ENCODE results near the gene PALM3.
"Not testable (repeated sequence)": the region's sequence is repeated elsewhere in the genome, so short reads cannot be mapped to it uniquely, and the experiment has no call there.

PALM3 gene

GRCh38 chr19:14059652-14060155 is 2.2 kb downstream of the PALM3 start:
- DNase-seq (ENCODE audit: low spot score) = no peak

- DNase-seq (ENCODE audit: low spot score) = peak; percentile 70
These were observed 2.8 kb downstream of the PALM3 start for GRCh38 chr19:14059093-14059480.

DNA sequence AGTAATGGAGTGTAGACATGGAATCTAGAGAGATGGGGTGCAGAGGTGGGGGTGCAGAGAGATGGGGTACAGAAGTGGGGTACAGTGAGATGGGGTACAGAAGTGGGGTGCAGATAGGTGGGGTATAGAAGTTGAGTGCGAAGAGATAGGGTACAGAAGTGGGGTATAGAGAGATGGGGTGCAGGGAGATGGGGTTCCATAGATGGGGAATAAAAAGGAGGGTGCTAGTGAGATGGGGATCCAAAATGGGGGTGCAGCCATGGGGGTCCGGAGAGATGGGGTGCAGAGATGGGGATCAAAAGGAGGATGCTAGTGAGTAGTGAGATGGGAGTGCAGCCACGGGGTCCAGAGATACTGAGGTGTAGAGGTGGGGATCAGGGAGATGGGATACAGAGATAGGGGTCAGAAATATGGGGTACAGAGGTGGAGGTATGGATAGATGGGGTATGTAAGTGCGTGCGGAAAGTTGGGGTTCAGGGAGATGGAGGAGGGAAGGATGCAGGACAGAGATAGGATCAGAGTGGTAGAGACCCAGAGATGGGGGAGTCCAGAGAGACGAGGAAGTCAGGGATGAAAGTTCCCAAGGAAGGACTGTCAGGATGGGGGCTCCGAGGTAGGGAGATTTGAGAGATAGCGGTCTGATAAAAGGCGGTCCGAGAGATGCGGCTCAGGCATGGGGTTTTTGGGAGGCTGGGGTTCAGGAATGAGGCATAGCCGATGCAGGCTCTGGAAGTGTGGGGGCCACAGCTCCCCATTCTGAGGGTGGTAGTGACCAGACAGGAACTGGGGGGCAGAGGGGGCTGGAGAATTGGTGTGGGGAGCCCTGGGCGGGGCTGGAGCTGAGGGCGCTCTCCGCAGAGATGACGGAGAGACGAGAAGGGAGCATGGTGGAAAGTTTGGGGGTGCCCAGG is 3.4 kb downstream of the PALM3 start:
- DNase-seq (ENCODE audit: low spot score) = no peak

DNA sequence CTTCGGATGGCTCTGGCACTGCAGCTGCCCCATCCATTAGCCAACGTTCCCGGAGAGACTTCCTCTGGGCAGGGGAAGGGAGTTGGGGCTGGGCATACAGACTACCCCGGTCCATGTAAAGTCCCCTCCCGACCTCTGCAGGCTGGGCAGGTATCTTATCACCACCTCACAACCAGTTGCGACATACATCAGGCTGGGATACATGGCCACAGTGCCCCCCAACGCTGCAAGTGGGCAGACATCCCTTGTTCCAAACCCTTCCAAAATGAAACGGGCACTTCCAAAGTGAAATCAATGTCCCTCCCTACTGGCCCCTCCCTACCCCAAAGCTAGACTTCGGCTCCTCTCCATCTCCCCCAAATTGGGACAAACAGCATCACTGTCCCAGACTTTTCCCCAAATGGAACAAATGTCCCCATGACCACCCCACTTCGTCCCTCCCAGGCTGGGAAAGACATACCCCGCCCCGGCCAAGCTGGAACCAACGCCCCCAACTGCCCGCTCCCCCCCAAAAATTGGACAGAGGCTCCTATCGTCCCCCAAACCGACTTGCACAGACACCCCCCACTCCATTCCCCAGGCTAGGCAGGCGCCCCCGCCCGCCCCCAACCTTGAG is 5.0 kb downstream of the PALM3 start:
- no peak for DNase-seq (ENCODE audit: low spot score)

- DNase-seq (ENCODE audit: low spot score) = no peak
These were observed 5.7 kb downstream of the PALM3 start for GRCh38 chr19:14056069-14056666.

GRCh38 chr19:14055396-14055795 is 6.5 kb downstream of the PALM3 start:
- DNase-seq (ENCODE audit: low spot score) = no peak

DNA sequence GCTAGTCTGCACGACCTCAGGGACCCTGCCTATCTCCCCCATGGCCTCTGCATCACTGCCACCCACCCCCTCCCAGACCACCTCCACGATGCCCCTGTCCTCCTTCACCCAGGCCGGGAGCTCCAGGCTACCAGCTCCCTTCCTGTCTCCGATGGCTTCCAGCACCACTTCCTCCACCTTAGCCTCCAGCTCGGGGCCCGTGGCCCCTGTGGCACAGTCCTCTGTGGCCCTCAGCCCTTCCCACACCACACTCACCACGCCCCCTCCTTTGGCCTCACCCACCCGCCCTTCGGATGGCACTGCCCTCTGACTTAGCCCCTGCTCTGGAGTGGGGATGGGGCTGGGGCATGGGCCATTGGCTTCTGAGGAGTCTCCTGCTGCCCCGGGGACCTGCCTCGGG is 7.2 kb downstream of the PALM3 start:
- DNase-seq (ENCODE audit: low spot score) = no peak

DNA sequence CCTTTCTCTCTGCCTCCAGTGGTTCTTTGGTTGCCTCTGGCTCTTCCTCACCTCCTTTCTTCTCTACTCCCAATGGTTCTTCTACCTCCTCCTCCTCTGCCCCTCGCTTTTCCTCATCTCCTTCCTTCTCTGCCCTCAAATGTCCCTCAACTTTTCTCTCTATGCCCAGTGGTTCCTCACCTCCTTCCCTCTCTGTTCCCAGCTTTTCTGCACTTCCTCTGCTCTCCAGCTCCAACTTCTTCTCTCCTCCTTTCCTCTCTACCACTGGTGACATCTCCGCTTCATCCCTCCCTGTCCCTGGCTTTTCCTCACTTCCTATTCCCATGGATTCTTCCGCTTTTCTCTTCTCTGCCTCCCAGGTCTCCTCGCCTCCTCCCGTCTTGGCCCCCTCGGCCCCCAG is 7.8 kb downstream of the PALM3 start:
- no peak for DNase-seq (ENCODE audit: low spot score)

DNA sequence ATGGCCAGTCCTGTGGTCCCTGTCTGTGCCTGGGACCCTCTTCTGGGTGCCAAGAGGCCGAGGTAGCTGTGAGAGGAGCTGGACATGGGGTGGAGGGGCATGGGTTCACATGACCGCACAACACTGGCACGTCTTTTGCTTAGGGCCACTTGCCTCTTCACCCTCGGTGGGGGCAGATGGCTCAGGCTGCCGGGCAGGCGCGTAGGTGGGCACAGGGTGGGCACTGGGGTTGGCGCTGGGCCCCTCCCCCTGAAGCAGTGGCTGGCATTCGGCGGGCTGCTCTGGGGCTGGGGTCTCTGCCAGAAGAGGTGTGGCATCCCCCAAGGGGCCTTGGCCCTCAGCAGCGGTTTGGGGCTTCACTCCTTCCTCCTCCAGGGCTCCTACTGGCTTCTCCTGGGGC is 8.4 kb downstream of the PALM3 start:
- no peak for DNase-seq (ENCODE audit: low spot score)

DNA sequence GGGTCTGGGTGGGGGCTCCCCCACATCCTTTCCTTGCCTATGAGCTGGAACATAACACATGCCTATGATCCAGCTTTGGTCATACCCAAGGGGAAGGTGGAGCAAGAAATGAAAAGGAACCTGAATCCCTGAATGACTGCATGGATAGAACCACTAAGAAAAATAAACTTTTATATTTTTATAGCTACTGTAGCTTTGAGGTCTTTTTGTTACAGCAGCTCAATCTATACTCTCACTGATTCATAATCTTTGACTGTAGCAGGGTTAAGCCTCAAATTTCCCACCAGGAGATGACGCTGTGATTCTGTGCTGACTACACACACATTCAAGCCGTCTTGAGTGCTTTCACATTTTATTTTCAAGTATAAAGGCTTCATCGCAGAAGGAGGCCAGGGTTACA is 8.8 kb downstream of the PALM3 start:
- DNase-seq (ENCODE audit: low spot score) = no peak

DNA sequence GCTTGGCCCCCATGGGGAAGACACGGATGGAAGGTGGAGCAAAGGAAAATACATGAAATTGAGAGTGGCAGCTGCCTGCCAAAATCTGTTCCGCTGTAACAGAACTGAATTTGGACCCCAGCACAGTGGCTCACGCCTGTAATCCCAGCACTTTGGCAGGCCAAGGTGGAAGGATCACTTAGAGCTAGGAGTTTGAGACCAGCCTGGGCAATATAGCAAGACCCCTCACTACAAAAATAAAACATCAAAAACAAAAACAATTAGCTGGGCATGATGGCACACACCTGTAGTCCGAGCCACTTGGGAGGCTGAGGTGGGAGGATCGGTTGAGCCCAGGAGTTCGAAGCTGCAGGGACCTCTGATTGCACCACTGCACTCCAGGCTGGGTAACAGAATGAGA is 9.4 kb downstream of the PALM3 start:
- no peak for DNase-seq (ENCODE audit: low spot score)

DNA sequence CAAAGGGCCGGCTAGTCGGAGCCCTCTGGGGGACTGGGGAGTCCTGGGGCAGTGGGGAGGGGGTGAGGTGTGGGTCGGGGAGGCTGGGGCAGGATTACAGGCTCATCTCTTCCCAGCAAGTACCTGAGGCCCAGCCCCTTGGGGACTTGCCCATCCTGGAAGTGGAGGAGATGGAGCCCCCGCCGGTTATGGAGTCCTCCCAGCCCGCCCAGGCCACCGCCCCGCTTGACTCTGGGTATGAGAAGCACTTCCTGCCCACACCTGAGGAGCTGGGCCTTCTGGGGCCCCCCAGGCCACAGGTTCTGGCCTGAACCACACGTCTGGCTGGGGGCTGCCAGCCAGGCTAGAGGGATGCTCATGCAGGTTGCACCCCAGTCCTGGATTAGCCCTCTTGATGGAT is 9.9 kb downstream of the PALM3 start:
- no peak for DNase-seq (ENCODE audit: low spot score)

GRCh38 chr19:14050961-14051360 is 10.9 kb downstream of the PALM3 start:
- DNase-seq (ENCODE audit: low spot score) = not testable (repeated sequence)

- DNase-seq (ENCODE audit: low spot score) = no peak
These were observed 11.4 kb downstream of the PALM3 start for GRCh38 chr19:14050512-14050911.

DNA sequence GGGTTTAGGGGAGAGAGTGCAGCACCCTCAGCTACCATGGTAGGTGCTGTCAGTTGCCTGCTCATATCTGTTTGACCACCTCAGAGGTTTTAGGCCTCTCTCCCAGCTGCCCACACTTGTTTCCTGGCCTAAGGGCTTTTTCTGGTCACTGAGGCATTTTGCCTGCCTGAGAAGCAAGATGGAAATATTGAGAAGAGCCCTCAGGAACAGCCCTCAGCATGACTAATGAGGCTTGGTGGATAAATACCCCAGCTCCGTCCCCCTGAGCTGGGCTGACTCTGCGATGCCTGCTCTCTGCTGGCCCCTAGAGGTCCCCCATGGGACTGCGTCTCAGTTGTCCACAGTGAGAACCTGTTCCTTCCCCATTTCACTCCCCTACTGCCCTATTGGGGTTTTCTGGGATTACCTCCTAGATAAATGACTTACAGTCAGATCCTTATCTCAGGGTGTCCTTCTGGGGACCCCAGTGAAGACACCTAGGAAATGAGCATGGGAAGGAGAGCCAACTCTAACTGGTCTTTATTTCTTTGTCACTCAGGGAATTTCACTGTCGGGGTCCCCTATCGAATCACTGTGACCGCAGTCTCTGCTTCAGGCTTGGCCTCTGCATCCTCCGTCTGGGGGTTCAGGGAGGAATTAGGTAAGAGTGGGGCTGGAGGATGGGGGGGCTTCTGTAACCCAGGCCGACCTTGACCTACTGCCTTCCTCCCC is 13.3 kb downstream of the PALM3 start:
- peak; percentile 88 for DNase-seq (ENCODE audit: low spot score)

- not testable (repeated sequence) for DNase-seq (ENCODE audit: low spot score)
These were observed 14.0 kb downstream of the PALM3 start for GRCh38 chr19:14047866-14048265.

DNA sequence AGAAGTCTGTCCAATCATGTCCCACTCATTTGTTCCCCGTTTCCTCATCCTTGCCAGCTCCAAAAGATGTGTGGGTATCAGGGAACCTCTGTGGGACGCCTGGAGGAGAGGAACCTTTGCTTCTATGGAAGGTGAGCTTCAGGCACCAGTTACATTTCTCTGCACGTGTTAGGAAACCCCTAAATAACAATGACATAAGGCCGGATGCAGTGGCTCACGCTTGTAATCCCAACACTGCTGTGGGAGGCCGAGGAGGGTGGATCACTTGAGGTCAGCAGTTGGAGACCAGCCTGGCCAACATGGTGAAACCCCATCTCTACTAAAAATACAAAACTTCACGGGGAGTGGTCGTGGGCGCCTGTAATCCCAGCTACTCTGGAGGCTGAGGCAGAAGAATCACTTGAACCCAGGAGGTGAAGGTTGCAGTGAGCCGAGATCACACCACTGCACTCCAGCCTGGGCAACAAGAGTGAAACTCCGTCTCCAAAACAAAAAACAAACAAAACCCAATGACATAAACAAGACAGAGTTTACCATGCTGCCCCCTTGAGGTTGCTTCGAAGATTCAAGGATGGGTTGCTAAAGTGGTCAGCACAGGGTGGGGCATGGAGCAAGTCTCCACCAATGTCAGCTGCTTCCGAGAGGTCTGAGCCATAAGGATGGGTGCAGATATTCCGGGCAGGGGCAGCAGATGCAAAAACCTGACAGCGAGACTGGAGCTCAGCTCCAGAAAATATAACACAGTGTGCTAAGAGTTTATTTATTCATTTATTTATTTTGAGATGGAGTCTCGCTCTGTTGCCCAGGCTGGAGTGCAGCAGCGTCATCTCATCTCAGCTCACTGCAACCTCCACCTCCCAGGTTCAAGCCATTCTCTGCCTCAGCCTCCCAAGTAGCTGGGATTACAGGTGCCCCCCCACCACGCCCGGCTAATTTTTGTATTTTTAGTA is 18.9 kb downstream of the PALM3 start:
- DNase-seq (ENCODE audit: low spot score) = peak; percentile 78

DNA sequence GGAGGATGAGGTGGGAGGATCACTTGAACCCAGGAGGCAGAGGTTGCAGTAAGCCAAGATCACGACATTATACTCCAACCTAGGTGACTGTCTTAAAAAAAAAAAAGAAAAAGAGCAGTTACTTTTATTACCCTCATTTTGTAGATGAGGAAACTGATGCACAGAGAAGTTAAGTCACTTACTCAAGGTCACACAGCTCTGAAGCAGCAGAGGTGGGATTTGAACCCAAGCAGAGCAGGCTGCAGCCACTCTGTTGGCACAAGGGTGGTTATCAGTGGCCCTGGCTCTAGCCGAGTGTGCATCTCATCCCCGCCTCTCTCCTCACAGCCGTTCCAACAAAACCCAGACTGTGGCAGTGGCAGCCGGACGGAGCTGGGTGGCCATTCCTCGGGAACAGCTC is 22.7 kb downstream of the PALM3 start:
- DNase-seq (ENCODE audit: low spot score) = no peak

- no peak for DNase-seq (ENCODE audit: low spot score)
These were observed 26.2 kb downstream of the PALM3 start for GRCh38 chr19:14035706-14036105.

DNA sequence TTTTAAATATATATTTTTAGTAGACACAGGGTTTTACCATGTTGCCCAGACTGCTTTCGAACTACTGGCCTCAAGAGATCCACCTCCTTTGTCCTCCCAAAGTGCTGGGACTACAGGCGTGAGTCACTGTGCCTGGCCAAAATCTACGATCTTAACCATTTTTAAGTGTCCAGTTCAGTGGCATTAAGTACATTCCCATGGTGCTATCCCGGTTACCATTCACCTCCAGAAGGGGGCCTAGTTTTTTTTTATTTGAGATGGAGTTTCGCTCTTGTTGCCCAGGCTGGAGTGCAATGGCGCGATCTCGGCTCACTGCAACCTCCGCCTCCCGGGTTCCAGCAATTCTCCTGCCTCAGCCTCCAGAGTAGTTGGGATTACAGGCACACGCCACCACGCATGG is 26.7 kb downstream of the PALM3 start:
- DNase-seq (ENCODE audit: low spot score) = not testable (repeated sequence)

GRCh38 chr19:14033946-14034345 is 27.9 kb downstream of the PALM3 start:
- DNase-seq (ENCODE audit: low spot score) = no peak
